ENCODE data around the gene PGAM2. TPM values are rescaled to one million over a fixed set of nuclear protein-coding genes. Genes with fewer than 3 reads are reported as not detected.

Gene PGAM2
- total RNA-seq, 1 donor from 2014 or later: 2.5 TPM

DNA sequence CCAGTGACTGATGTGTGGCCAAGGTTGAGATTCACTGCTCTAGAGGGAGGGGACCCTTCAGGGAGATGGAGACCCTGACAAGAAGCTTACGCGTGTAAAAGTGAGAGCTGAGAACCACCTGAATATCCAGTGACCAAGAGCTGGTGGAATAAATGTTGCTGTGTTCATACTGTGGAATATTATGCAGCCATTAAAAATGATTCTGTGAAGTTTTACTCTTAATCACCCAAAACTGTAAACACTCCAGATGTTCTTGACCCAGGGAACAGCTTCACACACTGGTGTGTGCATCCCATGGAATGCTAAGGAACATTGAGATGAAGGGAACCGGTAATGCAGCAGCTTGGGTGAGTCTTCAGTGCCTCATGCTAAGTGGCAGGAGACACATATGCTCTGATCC is 21.3 kb upstream of the PGAM2 start:
- Mint-ChIP-seq H3K4me1 (ENCODE audit: low read depth) (peaks cover 2% of the 10 kb centered on the region), H3K27ac (no peak overlapping the region), H3K27me3 (peaks cover 20% of the 10 kb centered on the region), H3K36me3 (ENCODE audit: insufficient read depth) (no peaks in the 10 kb centered on the region), H3K4me3 (ENCODE audit: low read depth) (no peak overlapping the region), H3K9me3 (ENCODE audit: low read depth) (no peaks in the 10 kb centered on the region)
- no peak for TF ChIP-seq CTCF (IDR thresholded peaks at IDR 0.05; ENCODE audit: unreplicated experiment)
- no peak for DNase-seq (ENCODE audit: low spot score, unreplicated experiment)

GRCh38 chr7:44085546-44085945 is 20.2 kb upstream of the PGAM2 start:
- no peak for DNase-seq (ENCODE audit: low spot score, unreplicated experiment)
- no peak for TF ChIP-seq CTCF (IDR thresholded peaks at IDR 0.05; ENCODE audit: unreplicated experiment)
- Mint-ChIP-seq H3K36me3 (ENCODE audit: insufficient read depth) (peaks cover 2% of the 10 kb centered on the region), H3K27me3 (peaks cover 17% of the 10 kb centered on the region), H3K9me3 (ENCODE audit: low read depth) (no peaks in the 10 kb centered on the region), H3K4me3 (ENCODE audit: low read depth) (no peak overlapping the region), H3K27ac (no peak overlapping the region), H3K4me1 (ENCODE audit: low read depth) (peaks cover 9% of the 10 kb centered on the region)

GRCh38 chr7:44084701-44085100 is 19.3 kb upstream of the PGAM2 start:
- peaks cover 9% of the 10 kb centered on the region for H3K4me1 Mint-ChIP-seq (ENCODE audit: low read depth)
- H3K36me3 Mint-ChIP-seq (ENCODE audit: insufficient read depth): peaks cover 2% of the 10 kb centered on the region
- H3K4me3 Mint-ChIP-seq (ENCODE audit: low read depth): no peak overlapping the region
- DNase-seq (ENCODE audit: low spot score, unreplicated experiment): no peak
- TF ChIP-seq CTCF (IDR thresholded peaks at IDR 0.05; ENCODE audit: unreplicated experiment): no peak
- peaks cover 17% of the 10 kb centered on the region for H3K27me3 Mint-ChIP-seq
- no peaks in the 10 kb centered on the region for H3K9me3 Mint-ChIP-seq (ENCODE audit: low read depth)
- no peak overlapping the region for H3K27ac Mint-ChIP-seq

DNA sequence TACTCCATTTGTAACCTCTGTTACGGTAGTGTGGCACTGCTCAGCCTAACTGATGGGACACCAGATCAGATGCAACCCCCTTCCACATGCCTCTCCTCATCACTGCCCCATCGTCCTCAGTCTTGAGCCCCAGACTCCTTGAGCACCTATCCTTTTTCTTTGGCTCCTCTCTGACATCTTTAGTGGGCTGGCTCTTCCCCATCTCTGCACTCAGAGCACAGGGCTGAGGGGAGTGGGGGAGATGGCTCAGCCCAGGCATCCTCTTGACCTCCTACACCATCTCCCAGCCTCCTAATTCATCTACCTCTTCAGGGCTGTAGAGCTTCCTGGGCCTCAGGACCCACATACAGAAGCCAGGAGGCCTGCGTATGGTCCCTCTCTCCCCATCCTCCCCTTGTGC is 18.4 kb upstream of the PGAM2 start:
- Mint-ChIP-seq H3K4me3 (ENCODE audit: low read depth) (peak overlapping the region; percentile 56), H3K36me3 (ENCODE audit: insufficient read depth) (peaks cover 2% of the 10 kb centered on the region), H3K4me1 (ENCODE audit: low read depth) (peaks cover 9% of the 10 kb centered on the region), H3K27me3 (peaks cover 17% of the 10 kb centered on the region), H3K9me3 (ENCODE audit: low read depth) (no peaks in the 10 kb centered on the region), H3K27ac (no peak overlapping the region)
- no peak for DNase-seq (ENCODE audit: low spot score, unreplicated experiment)
- TF ChIP-seq CTCF (IDR thresholded peaks at IDR 0.05; ENCODE audit: unreplicated experiment): no peak

DNA sequence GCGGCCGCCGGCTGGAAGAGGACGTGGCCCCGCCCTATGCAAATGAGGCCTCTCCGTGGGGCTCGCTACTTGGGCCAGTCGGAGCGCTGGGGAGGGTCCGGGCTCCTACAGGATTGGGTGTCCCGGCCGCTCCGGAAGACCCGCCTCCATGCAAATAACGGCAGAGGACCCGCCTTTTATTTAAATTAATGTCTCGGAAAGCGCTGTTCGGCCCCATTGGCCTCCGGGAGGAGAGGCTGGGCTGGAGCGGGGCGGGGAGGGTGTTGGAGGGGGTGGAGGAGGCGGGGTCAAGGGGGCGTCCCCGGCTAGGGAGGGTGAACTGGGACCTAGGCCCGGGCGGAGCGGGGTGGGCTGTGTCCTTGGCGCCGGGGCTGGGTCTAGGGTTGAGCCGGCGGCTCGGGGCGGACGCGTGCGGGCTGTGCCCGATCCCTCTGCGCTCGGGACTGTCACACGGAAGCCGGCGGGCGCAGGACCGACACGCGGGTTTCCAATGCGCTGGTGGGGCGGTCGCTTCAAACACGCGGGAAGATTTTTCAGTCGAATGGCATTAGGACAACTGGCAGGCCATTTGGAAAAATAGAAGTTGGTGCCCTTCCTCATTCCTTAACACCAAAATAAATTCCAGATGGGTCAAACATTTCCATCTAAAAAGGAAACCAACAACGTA is 17.3 kb upstream of the PGAM2 start:
- H3K4me3 Mint-ChIP-seq (ENCODE audit: low read depth): peak overlapping the region; percentile 82
- H3K27ac Mint-ChIP-seq: no peak overlapping the region
- H3K9me3 Mint-ChIP-seq (ENCODE audit: low read depth): no peaks in the 10 kb centered on the region
- peaks cover 9% of the 10 kb centered on the region for H3K4me1 Mint-ChIP-seq (ENCODE audit: low read depth)
- TF ChIP-seq CTCF (IDR thresholded peaks at IDR 0.05; ENCODE audit: unreplicated experiment): no peak
- peak; percentile 93 for DNase-seq (ENCODE audit: low spot score, unreplicated experiment)
- H3K36me3 Mint-ChIP-seq (ENCODE audit: insufficient read depth): peaks cover 5% of the 10 kb centered on the region
- H3K27me3 Mint-ChIP-seq: peaks cover 17% of the 10 kb centered on the region
